HepG2 (cell line): ENCODE results near the gene ABCC12. TPM values are rescaled to one million over a fixed set of nuclear protein-coding genes. Genes with fewer than 3 reads are reported as not detected.

Experiments
- DNMT1 ChIP-seq: sonication (generic); formaldehyde crosslinking; IDR thresholded peaks from 2 replicates; pipeline ENCODE4 v1.5.1; 2020; ENCODE audit warnings: mild to moderate bottlenecking, missing genetic modification reagents
- HIVEP1 ChIP-seq: sonication (generic); formaldehyde crosslinking; IDR thresholded peaks from 2 replicates; pipeline ENCODE4 v1.4.0; 2020; ENCODE audit warnings: mild to moderate bottlenecking, missing genetic modification reagents
- KLF16 ChIP-seq, 2 experiments: sonication (generic) in 1 of 2; formaldehyde crosslinking in 1 of 2; IDR thresholded peaks; 2 replicates each; pipeline versions ENCODE4 v1.6.1 to v1.8.0; 2016 to 2023; ENCODE audit warnings: missing genetic modification reagents in 2 of 2, missing compliant biosample characterization in 1 of 2
- MAZ ChIP-seq, 2 experiments: sonication (generic) in 1 of 2; formaldehyde crosslinking in 1 of 2; IDR thresholded peaks; 2 replicates each; pipeline versions ENCODE4 v1.5.0 to v1.6.1; 2012 to 2020; ENCODE audit warnings: low read depth in 2 of 2, mild to moderate bottlenecking in 2 of 2, borderline replicate concordance in 1 of 2, improper control_type of control experiment in 1 of 2, low read length in 1 of 2, missing genetic modification reagents in 1 of 2, moderate library complexity in 1 of 2
- RFX5 ChIP-seq: IDR thresholded peaks from 2 replicates; pipeline ENCODE4 v1.6.1; 2011; ENCODE audit warnings: low read depth, low read length, improper control_type of control experiment
- SATB2 ChIP-seq: sonication (generic); formaldehyde crosslinking; IDR thresholded peaks from 2 replicates; pipeline ENCODE4 v1.5.0; 2020; ENCODE audit warnings: missing genetic modification reagents
- SKI ChIP-seq: fragments of 450-650 bp; IDR thresholded peaks from one replicate; pipeline ENCODE4 v1.6.1; 2018; ENCODE audit warnings: mild to moderate bottlenecking; ENCODE audit not compliant: partially characterized antibody
- SMARCC2 ChIP-seq: fragments of 450-650 bp; IDR thresholded peaks from 2 replicates; pipeline ENCODE4 v1.6.1; 2017; ENCODE audit warnings: antibody characterized with exemption, mild to moderate bottlenecking
- YEATS2 ChIP-seq: sonication (generic); formaldehyde crosslinking; IDR thresholded peaks from 2 replicates; pipeline ENCODE4 v1.4.0; 2020; ENCODE audit warnings: missing genetic modification reagents, borderline replicate concordance
- ZBTB40 ChIP-seq, 2 experiments: fragments of 450-650 bp in 1 of 2; sonication (generic) in 1 of 2; formaldehyde crosslinking in 1 of 2; IDR thresholded peaks; 2 replicates each; pipeline versions ENCODE4 v1.6.1 to v1.8.0; 2016 to 2022; ENCODE audit warnings: antibody characterized with exemption in 1 of 2, mild to moderate bottlenecking in 1 of 2, missing genetic modification reagents in 1 of 2
- ZNF33B ChIP-seq: sonication (generic); formaldehyde crosslinking; IDR thresholded peaks from 2 replicates; pipeline ENCODE4 v1.5.1; 2020; ENCODE audit warnings: mild to moderate bottlenecking, missing genetic modification reagents
- ZNF367 ChIP-seq: sonication (generic); formaldehyde crosslinking; IDR thresholded peaks from 2 replicates; pipeline ENCODE4 v1.4.0; 2020; ENCODE audit warnings: missing genetic modification reagents, borderline replicate concordance
- ZNF780A ChIP-seq: sonication (generic); formaldehyde crosslinking; IDR thresholded peaks from 2 replicates; pipeline ENCODE4 v1.8.0; 2022; ENCODE audit warnings: mild to moderate bottlenecking, missing genetic modification reagents, moderate library complexity
- polyA plus RNA-seq, 8 experiments: library from polyadenylated mRNA; depleted of rRNA in 3 of 8; stranded (reverse) in 7 of 8; unstranded in 1 of 8; fragments of >200 nt; fragmentation: Illumina TruSeq in 4 of 8; extraction: Trizol in 4 of 8; gene quantifications; 2 replicates each; pipeline versions ENCODE4 v1.2.1 to v1.2.3, GENCODE V29; 2011 to 2016; ENCODE audit warnings: low read depth in 4 of 8, missing spikeins in 1 of 8, mixed read lengths in 1 of 8; ENCODE audit not compliant: insufficient read depth in 1 of 8
- total RNA-seq, 5 experiments: library from RNA; depleted of rRNA; stranded (reverse); fragments of >200 nt; fragmentation: Illumina TruSeq; extraction: Trizol; gene quantifications; 2 replicates each; pipeline ENCODE4 v1.2.3, GENCODE V29; 2016; ENCODE audit warnings: low read depth in 1 of 5
- TF ChIP-seq, protein P1 (sequence below): sonication (generic); formaldehyde crosslinking; IDR thresholded peaks from 2 replicates; pipeline ENCODE4 v1.4.0; 2020; ENCODE audit warnings: missing genetic modification reagents, mild to moderate bottlenecking, borderline replicate concordance
- TF ChIP-seq, protein P2 (sequence below): sonication (generic); formaldehyde crosslinking; IDR thresholded peaks from 2 replicates; pipeline ENCODE4 v1.8.1; 2023; ENCODE audit warnings: mild to moderate bottlenecking, missing genetic modification reagents
- TF ChIP-seq, protein P3 (sequence below): sonication (generic); formaldehyde crosslinking; IDR thresholded peaks from 2 replicates; pipeline ENCODE4 v1.8.1; 2023; ENCODE audit warnings: mild to moderate bottlenecking, missing genetic modification reagents, borderline replicate concordance

ABCC12 gene
- total and polyA plus RNA-seq, 2 of the 13 experiments (the other 11 are each of a cell fraction or from before 2014, with no cell fraction given): not detected

DNA sequence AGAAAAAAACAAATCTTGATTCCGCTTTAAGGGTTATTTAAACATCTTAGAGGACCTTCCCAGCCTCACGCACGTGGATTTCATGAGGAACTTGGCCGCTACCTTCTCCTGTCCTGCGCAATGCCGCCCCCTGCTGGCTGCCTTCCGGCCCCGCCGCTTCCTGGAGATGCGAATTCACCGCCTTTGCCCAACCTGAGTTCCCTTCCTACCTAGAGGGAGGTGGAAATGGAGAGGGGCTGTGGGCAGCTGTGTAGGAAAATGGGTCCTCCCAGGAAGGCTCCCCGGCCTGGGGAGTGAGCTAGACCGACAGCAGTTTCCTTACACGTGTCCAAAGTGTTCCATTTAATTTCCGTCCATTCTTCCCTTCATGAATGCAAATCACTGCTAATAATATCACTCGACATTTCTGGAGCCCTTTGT is 1.0 kb upstream of the ABCC12 start (continued):
- TF ChIP-seq, protein P1, sequence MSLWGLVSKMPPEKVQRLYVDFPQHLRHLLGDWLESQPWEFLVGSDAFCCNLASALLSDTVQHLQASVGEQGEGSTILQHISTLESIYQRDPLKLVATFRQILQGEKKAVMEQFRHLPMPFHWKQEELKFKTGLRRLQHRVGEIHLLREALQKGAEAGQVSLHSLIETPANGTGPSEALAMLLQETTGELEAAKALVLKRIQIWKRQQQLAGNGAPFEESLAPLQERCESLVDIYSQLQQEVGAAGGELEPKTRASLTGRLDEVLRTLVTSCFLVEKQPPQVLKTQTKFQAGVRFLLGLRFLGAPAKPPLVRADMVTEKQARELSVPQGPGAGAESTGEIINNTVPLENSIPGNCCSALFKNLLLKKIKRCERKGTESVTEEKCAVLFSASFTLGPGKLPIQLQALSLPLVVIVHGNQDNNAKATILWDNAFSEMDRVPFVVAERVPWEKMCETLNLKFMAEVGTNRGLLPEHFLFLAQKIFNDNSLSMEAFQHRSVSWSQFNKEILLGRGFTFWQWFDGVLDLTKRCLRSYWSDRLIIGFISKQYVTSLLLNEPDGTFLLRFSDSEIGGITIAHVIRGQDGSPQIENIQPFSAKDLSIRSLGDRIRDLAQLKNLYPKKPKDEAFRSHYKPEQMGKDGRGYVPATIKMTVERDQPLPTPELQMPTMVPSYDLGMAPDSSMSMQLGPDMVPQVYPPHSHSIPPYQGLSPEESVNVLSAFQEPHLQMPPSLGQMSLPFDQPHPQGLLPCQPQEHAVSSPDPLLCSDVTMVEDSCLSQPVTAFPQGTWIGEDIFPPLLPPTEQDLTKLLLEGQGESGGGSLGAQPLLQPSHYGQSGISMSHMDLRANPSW (CRISPR knock-in tag): no peak
- TF ChIP-seq HIVEP1 (no peak), SATB2 (no peak), SMARCC2 (no peak), RFX5 (no peak), ZBTB40 (IDR thresholded peaks at IDR 0.05) (no peak), ZBTB40 (CRISPR knock-in tag; IDR thresholded peaks at IDR 0.05) (no peak), KLF16 (CRISPR knock-in tag; IDR thresholded peaks at IDR 0.05) (0 out of 4 replicates have a peak, but pooled peaks of 1 of the 2 experiments have one; percentile 52), YEATS2 (CRISPR knock-in tag) (no peak), ZNF33B (CRISPR knock-in tag) (no peak), MAZ (IDR thresholded peaks at IDR 0.05; ENCODE audit: borderline replicate concordance, low read depth, low read length) (no peak), MAZ (CRISPR knock-in tag; IDR thresholded peaks at IDR 0.05; ENCODE audit: low read depth) (no peak), SKI (no peak), DNMT1 (no peak), ZNF367 (CRISPR knock-in tag) (no peak), ZNF780A (no peak)
- TF ChIP-seq, protein P2, sequence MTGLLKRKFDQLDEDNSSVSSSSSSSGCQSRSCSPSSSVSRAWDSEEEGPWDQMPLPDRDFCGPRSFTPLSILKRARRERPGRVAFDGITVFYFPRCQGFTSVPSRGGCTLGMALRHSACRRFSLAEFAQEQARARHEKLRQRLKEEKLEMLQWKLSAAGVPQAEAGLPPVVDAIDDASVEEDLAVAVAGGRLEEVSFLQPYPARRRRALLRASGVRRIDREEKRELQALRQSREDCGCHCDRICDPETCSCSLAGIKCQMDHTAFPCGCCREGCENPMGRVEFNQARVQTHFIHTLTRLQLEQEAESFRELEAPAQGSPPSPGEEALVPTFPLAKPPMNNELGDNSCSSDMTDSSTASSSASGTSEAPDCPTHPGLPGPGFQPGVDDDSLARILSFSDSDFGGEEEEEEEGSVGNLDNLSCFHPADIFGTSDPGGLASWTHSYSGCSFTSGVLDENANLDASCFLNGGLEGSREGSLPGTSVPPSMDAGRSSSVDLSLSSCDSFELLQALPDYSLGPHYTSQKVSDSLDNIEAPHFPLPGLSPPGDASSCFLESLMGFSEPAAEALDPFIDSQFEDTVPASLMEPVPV (CRISPR knock-in tag): no peak
- TF ChIP-seq, protein P3, sequence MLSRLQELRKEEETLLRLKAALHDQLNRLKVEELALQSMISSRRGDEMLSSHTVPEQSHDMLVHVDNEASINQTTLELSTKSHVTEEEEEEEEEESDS: no peak
